ENCODE data around the gene PLEKHO2.

Gene PLEKHO2

DNA sequence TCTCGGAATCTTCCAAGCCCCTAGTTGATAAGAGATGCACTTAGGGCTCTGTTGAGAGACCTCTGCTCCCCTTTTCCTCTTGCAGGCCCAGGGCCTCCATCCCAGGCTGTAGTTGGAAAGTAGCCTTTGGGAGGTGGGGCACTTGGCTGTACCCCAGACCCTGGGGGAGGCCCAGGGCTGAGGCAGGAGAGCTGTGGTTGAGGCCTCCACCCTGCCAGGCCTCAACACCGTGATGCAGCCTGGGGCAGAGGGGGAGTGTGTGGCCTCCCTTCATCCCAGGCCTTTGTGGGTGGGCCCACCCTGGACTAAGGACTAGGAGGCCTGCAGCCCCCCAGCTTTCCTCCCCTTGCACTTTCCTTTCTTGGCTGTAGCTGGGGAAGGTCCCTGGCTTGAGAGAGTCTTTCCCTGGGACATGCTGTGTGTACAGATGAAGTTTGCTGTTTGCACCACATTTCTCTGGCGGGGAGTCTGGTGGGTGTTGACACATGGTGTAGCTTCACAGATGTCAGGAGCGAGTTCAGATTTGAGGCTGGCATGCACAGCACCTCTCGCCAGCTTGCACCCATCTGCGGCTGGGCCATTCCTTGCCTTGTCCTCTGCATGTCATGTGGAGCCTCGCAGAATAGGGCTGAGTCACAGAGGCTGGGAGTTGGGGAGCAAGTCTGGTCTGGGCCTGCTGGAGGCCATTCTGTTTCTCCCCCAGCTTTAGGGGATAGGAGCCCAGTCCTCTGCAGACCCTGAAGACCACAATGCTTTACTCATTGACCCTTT is 13.7 kb downstream of the PLEKHO2 start:
- DNase-seq (ENCODE audit: low spot score), result no peak

DNA sequence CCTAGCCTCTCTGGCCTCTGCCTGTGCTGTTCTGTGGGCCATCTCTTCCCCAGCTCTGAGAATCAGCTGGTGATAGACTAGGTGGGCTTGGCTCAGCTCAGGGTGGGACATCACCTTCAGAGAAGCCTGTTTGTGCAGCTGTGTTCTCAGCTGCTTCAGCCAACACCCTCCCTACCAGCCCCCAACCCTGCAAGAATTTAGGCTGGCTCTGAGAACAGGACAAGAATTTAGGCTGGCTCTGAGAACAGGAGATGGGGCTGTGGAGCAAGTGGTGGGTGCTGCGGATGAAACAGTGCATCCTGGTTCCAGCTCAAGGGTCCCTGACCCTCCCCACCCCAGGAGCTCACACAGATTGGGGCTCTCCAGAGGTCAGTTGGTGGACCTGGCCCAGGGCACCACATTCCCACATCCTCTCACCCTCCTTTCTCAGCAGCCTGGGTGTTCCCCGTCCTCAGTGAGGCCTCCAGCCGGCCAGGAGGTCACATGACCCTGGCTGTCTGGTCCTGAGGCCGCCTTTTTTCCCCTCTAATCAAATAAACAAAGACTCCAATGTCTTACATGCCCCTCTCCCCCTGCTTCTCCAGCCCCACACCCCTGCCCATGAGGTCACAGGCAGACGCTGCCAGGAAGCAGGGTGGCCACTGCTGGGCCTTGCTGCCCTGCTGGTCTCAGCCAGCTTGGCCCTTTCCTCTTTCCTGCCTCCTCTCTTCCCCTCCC is 14.9 kb downstream of the PLEKHO2 start:
- DNase-seq (ENCODE audit: low spot score), result peak; percentile 98

DNA sequence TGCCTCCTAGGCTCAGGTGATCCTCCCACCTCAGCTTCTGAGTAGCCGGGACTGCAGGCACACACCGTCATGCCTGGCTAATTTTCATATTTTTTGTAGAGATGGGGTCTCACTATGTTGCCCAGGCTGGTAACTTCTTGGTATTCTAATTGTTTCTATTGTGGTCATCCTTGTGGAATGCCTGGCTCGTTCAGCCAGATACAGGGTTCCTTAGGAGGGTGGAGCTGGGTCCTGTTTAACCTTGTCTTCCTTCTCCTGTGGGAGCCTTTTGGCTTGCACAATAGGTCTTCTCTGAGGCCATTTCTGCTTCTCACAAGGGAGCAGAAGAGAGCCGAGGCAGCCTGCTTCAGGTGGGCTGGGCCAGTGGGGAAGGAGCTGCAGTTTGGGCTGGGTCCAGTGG is 15.7 kb downstream of the PLEKHO2 start:
- no peak for DNase-seq (ENCODE audit: low spot score)

DNA sequence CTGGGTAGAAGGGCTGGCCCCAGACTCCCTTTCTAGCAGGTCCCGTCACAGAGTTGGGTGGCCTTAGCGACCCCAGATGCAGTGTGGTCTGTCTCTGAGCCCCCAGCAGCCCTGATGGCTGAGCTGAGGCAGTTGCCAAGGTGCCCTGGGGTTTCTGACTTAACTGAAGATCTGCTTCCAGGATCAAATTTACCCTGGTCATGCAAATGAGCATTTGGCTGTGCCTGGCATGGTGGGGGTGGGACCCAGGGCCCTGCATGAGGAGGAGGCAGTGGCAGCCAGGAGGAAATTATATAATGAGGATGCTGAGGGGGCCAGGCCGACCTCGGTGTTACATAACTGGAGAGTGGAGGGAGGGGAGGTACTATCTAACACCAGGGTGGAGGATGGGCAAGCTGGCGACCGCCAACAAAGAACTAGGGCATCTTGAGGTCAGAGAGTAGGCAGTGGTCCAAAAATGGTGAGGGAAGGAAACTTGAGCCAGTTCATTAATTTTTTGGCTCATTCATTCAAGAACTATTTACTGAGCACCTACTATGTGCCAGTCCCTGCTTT is 16.4 kb downstream of the PLEKHO2 start:
- no peak for DNase-seq (ENCODE audit: low spot score)

DNA sequence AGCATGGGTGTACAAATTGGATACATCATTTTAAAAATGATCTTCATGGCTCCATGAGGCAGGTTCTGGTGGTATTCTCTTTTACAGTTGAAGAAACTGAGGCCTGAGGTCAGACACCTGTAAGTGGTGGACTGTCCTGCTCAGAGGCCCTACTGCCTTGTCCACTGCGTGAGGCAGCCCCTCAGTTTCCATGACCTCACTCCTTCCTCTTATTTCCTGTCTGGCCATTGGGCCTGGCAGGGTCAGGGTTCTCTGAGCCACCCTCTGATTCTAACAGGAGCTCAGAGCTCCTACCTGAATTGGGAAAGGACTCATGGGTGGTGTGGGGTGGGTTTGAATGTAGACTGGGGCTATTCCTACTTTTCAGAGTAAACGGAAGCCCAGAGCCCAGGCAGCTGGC is 17.5 kb downstream of the PLEKHO2 start:
- no peak for DNase-seq (ENCODE audit: low spot score)

DNA sequence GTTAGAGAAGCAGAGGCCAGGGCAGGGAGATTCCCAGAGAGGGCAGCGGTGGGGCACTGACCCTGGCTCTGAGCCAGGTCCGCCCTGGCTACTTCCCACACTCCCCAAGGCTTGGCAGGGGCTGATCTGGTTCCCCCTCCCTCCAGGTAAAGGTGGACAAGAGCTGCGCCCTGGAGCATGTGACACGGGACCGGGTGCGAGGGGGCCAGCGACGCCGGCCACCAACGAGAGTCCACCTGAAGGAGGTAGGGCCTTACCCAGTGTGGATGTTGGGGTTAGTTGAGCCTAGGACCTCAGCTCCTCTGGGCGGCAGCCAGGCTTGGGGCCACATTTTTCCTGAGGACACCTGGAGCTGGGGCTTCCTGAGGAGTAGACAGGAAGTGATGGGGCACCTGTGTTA is 19.6 kb downstream of the PLEKHO2 start:
- no peak for DNase-seq (ENCODE audit: low spot score)

DNA sequence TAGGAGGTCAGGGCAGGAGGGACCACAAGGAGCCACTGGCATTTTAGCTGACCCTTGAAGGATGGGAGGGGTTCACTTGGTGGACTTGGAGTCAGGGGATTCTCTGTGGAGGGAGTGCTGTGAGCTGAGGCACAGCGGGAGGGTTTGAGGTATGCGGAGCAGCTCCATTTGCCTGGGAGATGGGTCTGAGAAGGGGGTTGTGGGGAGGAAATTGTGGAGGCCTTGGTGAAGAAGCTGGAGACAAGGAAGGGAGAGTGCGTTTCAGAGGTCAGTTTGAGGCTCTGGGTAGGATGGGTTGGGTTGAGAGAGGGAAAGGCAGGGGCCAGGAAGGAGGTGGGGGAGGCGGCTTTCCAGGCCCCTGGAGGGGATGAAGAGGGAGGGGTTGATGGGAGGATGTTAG is 20.2 kb downstream of the PLEKHO2 start:
- no peak for DNase-seq (ENCODE audit: low spot score)

DNA sequence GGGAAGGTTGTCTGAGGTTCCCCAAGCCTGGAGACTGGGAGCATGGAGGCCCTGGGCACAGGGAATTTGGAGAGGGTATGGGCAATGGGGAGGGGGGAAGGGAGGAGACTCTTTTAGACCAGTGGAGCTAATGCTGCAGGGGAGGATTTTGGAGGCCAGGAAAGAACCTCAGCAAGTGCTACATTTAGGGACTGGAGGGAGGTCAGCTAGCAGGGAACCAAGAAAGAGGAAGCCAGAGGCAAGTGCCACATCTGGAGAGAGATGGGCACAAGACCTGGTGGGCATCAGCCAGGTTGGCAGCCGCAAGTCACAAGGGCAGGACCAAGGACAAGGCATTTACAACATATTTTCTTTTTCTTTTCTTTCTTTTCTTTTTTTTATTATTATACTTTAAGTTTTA is 20.7 kb downstream of the PLEKHO2 start:
- DNase-seq (ENCODE audit: low spot score), result no peak

DNA sequence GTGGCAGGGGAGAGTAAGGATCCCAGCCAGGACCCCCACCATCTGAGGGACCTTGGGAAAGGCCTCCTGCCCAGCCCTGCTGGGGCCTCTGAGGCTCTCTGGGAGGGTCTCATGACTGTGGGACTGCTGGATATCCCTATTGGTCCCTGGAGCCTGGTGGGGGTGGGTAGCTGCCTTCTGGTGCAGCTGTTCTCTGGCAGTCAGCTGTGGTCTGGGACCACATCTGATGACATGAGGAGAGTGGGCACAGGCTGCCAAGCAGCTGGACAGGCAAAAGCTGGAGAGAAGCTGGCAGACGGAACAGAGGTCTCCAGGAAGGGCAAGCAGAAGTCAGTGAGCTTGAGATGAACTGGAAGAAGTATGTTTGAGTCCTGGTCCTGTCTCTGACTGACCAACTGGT is 22.4 kb downstream of the PLEKHO2 start:
- DNase-seq (ENCODE audit: low spot score), result no peak

DNA sequence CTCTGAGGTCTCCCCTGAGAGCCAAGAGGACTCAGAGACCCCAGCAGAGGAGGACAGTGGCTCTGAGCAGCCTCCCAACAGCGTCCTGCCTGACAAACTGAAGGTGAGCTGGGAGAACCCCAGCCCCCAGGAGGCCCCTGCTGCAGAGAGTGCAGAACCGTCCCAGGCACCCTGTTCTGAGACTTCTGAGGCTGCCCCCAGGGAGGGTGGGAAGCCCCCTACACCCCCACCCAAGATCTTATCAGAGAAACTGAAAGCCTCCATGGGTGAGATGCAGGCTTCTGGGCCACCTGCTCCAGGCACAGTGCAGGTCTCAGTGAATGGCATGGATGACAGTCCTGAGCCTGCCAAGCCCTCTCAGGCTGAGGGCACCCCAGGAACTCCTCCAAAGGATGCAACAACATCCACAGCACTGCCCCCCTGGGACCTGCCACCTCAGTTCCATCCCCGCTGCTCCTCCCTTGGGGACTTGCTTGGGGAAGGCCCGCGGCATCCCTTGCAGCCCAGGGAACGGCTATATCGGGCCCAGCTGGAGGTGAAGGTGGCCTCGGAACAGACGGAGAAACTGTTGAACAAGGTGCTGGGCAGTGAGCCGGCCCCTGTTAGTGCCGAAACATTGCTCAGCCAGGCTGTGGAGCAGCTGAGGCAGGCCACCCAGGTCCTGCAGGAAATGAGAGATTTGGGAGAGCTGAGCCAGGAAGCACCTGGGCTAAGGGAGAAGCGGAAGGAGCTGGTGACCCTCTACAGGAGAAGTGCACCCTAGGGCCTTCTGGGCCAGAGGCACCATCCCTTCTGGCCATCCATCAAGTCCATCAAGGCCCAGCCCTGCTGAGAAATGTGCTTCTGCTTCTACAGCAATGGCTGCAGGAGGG is 23.6 kb downstream of the PLEKHO2 start:
- DNase-seq (ENCODE audit: low spot score), result no peak

DNA sequence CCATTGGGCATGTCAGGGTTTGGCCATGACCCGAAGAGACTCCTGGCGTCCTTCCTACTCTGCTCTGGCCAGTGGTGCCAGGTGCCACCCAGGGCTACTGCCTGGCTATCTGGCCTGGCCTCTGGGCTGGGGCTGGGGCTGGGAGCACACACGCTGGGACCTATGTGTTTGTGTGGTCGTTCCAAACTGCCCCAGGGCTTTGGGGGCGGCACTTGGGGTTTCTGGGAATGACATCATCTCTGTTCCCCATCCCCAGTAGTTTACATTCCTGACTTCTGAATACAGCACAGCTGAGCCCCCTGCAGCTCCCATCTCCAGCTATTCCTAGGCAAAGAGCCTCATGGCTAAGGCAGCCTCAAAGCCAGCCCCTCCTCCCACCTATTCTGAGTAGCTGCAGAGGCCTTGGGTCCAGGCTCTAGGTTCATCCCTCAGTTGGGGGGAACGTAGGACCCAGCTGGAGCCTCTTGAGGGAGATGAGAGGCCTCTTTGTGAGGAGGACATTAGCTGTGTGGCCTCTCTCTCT is 24.3 kb downstream of the PLEKHO2 start:
- DNase-seq (ENCODE audit: low spot score), result peak; percentile 87

DNA sequence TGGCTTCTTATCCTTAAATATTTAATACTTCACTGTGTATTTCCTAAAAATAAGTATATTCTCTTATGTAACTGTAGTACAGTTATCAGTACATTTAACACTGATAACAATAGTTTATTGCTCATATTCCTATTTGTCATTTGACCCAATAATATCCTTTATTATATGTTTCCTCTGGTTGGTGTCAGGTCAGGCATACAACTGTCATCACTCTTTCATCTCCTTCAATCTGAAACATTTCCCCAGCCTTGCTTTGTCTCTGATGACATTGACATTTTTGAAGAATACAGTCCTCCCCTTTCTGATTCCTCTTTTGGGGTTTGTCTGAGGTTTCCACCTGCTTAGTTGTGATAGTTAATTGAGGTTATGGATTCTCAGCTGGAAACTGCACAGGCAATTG is 27.8 kb downstream of the PLEKHO2 start:
- DNase-seq (ENCODE audit: low spot score), result no peak

DNA sequence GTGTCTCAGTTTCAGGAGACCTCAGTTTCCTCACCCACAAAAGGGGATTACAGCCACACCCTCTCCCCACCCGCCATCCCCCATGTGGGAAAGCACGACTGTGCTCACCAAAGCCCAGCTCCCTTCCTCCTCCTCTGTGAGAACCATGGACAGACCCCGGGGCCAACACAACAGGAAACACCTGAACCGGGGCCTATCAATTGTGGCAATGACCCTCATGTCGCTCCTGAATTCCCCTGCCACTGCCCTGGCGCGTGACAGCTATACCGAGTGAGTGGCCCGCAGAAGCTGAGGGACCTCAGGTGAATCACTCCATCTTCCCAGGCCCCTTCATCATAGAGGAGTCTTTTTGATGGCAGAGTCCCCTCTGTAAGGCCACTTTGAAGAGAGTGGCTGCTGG is 28.6 kb downstream of the PLEKHO2 start:
- no peak for DNase-seq (ENCODE audit: low spot score)

DNA sequence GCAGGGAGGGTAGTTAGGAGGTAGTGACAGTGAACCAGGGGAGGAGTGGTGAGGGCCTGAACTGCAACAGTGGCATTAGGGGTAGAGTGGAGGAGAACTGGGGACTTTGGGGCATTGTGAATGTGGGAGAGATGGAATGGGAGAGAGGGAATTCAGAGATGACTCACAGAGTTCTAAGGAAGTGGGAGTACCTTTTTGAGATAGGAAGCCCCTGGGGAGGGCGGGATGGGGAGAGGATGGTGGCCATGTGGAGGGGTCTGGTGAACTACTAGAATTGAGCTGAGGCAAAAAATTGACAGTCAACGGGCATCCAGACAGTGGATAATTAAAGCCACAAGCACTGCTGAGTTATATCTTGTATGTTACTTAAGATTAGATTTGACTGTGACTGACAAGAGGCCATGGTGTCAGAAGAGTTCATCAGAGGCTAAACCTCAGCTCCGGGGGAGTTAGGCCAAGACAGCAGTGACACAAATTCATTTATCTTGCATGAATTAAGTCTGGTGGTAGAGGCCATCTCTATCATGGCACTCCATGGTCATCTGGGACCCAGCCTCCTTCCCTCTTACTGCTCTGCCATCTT is 34.0 kb downstream of the PLEKHO2 start:
- no peak for DNase-seq (ENCODE audit: low spot score)

DNA sequence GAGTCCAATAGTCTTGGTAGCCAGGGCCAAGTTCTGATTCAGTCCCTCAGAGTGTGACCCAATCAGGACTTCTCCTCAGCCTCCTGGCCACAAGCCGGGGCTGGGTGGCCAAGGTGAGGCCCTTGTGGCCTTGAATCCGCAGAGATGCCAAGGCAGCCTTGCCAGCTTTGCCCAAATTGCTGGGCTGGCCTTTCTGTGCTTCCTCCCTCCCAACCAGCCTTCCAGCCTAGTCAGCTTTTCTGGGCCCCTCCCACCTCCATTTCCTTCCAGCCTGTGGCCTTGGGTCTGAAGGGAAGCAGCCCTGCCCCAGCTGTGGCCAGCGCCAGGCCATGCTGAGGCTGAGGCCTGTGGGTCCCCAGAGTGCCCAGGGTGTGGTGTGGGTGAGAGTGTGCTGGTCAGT is 35.7 kb downstream of the PLEKHO2 start:
- peak; percentile 75 for DNase-seq (ENCODE audit: low spot score)

DNA sequence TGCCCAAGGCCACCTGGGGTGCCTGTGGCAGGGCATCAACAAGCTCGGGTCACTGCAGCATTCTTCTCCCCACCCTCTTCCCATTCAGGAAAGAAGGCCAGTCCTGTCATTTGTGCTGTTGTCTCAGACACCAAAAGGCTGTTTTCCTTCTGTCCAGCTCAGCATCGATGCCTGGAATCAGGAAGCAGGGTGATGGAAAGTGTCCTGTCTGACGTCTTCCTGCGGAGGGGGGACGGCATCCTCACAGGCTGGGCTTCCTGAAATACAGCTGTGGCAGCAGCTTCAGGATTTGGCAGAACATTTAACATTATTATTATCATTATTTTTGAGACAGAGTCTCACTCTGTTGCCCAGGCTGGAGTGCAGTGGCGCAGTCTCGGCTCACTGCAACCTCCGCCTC is 37.0 kb downstream of the PLEKHO2 start:
- no peak for DNase-seq (ENCODE audit: low spot score)

DNA sequence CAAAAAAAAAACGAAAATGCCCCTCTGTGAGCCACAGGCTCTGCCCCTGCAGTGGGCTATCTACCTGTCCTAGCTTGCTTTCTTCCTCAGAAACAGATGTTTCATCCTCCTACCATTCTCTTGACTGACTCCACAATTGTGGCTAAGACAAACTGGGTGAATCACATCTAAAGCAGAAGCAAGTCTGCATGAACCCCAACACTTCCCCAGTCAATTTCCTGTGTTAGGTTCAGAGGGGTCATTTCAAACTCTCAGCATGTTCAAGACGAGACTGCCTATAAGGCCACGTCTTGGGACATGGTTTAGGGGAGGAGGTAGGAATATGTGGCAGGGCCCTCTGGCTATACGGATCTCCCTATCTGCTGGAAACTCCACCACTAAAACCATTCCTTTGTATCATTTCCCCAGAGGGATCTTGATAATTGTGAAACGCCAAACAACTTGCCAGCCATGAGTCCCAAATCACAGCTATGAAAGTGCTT is 41.4 kb downstream of the PLEKHO2 start:
- no peak for DNase-seq (ENCODE audit: low spot score)

DNA sequence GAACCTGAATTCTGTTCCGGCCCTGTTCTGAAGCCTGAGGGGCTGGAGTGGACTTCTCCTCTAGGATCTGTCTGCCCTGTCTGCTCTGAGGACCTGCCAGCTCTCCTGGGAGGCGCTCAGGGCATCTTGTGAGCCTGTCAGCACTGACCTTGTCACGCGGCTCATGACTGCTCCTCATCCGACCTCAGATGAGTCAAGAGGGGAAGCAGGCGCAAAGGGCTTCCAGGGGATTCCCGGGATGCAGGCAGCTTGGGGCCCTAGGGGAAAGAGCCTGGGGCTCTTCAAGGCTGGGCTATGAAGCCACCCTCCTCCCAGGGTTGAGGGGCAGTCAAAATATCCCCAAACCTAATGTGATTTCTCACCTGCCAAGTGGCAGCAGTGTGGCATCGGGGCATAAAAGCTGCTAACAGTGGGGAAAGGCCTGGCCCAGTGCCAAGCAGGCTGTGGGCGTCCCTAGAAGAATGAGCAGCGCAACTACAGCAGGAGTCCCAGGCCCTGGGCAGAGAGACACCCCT is 42.3 kb downstream of the PLEKHO2 start:
- peak; percentile 72 for DNase-seq (ENCODE audit: low spot score)

DNA sequence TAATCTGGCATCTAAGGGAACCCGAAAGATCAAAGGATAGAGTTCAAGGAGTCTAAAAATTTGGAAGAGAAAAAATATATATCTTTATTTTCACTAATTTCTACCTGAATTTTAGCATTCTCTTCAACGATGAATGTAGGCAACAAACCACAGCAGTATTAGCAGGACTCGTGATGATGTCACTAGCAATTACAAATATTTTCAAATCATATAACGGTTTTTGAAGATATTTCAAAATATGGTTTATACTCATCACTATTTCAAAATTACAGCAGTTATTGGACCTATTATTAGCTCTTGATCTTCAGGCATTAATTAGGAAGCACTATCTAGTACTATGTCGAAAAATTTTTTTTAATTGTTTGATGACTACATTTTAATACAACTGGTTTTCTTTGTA is 43.0 kb downstream of the PLEKHO2 start:
- no peak for DNase-seq (ENCODE audit: low spot score)

DNA sequence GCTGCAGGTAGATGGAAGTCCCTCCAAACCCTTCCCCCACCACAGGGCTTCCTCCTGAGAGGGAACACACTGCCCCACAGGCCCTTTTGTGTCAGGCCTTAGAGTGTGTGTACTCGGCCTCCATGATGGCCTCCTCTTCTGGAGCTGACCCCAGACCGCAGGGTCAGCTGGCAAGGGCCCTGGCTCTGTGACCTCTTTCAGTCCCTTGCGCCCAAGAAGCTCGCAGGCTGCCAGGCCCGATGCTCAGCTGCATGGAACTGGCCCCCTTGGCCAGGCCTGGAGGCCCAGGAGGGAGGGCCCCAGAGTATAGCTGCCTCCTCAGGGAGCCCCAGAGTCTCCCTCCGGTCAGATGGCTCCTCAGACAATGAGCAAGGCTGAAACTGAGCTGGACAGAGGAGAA is 46.6 kb downstream of the PLEKHO2 start:
- DNase-seq (ENCODE audit: low spot score), result no peak

DNA sequence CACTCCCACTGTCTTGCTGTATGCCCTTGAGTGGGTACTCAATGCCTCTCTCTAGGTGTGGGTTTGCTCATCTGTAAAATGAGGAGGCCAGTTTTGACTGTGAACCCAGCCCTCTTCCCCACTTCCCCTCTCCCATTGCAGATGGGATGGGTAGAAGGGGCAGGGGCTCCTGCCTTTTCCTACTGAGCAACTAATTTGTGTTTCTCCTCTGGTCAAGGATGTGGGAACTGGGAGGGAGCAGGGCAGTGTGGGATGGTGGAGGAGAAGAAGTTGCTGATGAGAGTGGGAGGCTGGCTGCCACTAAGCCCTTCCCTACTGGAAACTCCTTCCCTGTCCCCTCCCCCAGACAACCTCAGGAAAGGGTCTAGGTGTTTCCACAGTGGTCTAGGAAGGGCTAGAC is 49.8 kb downstream of the PLEKHO2 start:
- DNase-seq (ENCODE audit: low spot score), result no peak

Data from pons (tissue), 1 donor.